Measurements from ENCODE around the gene MSRB2.

The MSRB2 gene

GRCh38 chr10:23136462-23136861, 41.1 kb downstream of the MSRB2 start:
- DNase-seq (ENCODE audit: insufficient read length) (no peak), FAIRE-seq (no peak)
- TF ChIP-seq TAF1 (IDR thresholded peaks at IDR 0.05; ENCODE audit: borderline replicate concordance, low read depth, low read length) (no peak), POLR2AphosphoS5 (IDR thresholded peaks at IDR 0.05; ENCODE audit: low read depth, low read length) (no peak), POLR2A (IDR thresholded peaks at IDR 0.05; ENCODE audit: low read depth, low read length) (no peak)

- FAIRE-seq (no peak), DNase-seq (ENCODE audit: insufficient read length) (no peak)
- TF ChIP-seq POLR2AphosphoS5 (IDR thresholded peaks at IDR 0.05; ENCODE audit: low read depth, low read length) = no peak
- no peak for TF ChIP-seq TAF1 (IDR thresholded peaks at IDR 0.05; ENCODE audit: borderline replicate concordance, low read depth, low read length)
- no peak for TF ChIP-seq POLR2A (IDR thresholded peaks at IDR 0.05; ENCODE audit: low read depth, low read length)
Measured at GRCh38 chr10:23139677-23140076, 44.3 kb downstream of the MSRB2 start.

GRCh38 chr10:23141995-23142394, 46.6 kb downstream of the MSRB2 start:
- TF ChIP-seq POLR2A (IDR thresholded peaks at IDR 0.05; ENCODE audit: low read depth, low read length) (no peak), POLR2AphosphoS5 (IDR thresholded peaks at IDR 0.05; ENCODE audit: low read depth, low read length) (no peak), TAF1 (IDR thresholded peaks at IDR 0.05; ENCODE audit: borderline replicate concordance, low read depth, low read length) (no peak)
- FAIRE-seq = no peak
- DNase-seq (ENCODE audit: insufficient read length) = no peak

GRCh38 chr10:23146258-23146657, 50.9 kb downstream of the MSRB2 start:
- no peak for TF ChIP-seq POLR2AphosphoS5 (IDR thresholded peaks at IDR 0.05; ENCODE audit: low read depth, low read length)
- TF ChIP-seq POLR2A (IDR thresholded peaks at IDR 0.05; ENCODE audit: low read depth, low read length) = no peak
- no peak for TF ChIP-seq TAF1 (IDR thresholded peaks at IDR 0.05; ENCODE audit: borderline replicate concordance, low read depth, low read length)
- FAIRE-seq (no peak), DNase-seq (ENCODE audit: insufficient read length) (no peak)

GRCh38 chr10:23147035-23147434, 51.7 kb downstream of the MSRB2 start:
- FAIRE-seq (no peak), DNase-seq (ENCODE audit: insufficient read length) (no peak)
- TF ChIP-seq TAF1 (IDR thresholded peaks at IDR 0.05; ENCODE audit: borderline replicate concordance, low read depth, low read length) (no peak), POLR2A (IDR thresholded peaks at IDR 0.05; ENCODE audit: low read depth, low read length) (no peak), POLR2AphosphoS5 (IDR thresholded peaks at IDR 0.05; ENCODE audit: low read depth, low read length) (no peak)

GRCh38 chr10:23148214-23148613, 52.8 kb downstream of the MSRB2 start:
- FAIRE-seq = no peak
- no peak for DNase-seq (ENCODE audit: insufficient read length)
- no peak for TF ChIP-seq TAF1 (IDR thresholded peaks at IDR 0.05; ENCODE audit: borderline replicate concordance, low read depth, low read length)
- TF ChIP-seq POLR2AphosphoS5 (IDR thresholded peaks at IDR 0.05; ENCODE audit: low read depth, low read length) = no peak; the same call in 1 of the 2 replicates
- TF ChIP-seq POLR2A (IDR thresholded peaks at IDR 0.05; ENCODE audit: low read depth, low read length) = no peak

- FAIRE-seq (no peak), DNase-seq (ENCODE audit: insufficient read length) (no peak)
- TF ChIP-seq TAF1 (IDR thresholded peaks at IDR 0.05; ENCODE audit: borderline replicate concordance, low read depth, low read length) (no peak), POLR2A (IDR thresholded peaks at IDR 0.05; ENCODE audit: low read depth, low read length) (no peak), POLR2AphosphoS5 (IDR thresholded peaks at IDR 0.05; ENCODE audit: low read depth, low read length) (no peak)
Measured at GRCh38 chr10:23150091-23150490, 54.7 kb downstream of the MSRB2 start.

- FAIRE-seq (no peak), DNase-seq (ENCODE audit: insufficient read length) (no peak)
- TF ChIP-seq TAF1 (IDR thresholded peaks at IDR 0.05; ENCODE audit: borderline replicate concordance, low read depth, low read length) = no peak
- no peak for TF ChIP-seq POLR2A (IDR thresholded peaks at IDR 0.05; ENCODE audit: low read depth, low read length)
- TF ChIP-seq POLR2AphosphoS5 (IDR thresholded peaks at IDR 0.05; ENCODE audit: low read depth, low read length) = no peak
Measured at GRCh38 chr10:23150610-23151009, 55.2 kb downstream of the MSRB2 start.

GRCh38 chr10:23151071-23151470, 55.7 kb downstream of the MSRB2 start:
- no peak for TF ChIP-seq POLR2A (IDR thresholded peaks at IDR 0.05; ENCODE audit: low read depth, low read length)
- TF ChIP-seq TAF1 (IDR thresholded peaks at IDR 0.05; ENCODE audit: borderline replicate concordance, low read depth, low read length) = no peak
- no peak for TF ChIP-seq POLR2AphosphoS5 (IDR thresholded peaks at IDR 0.05; ENCODE audit: low read depth, low read length)
- no peak for FAIRE-seq
- DNase-seq (ENCODE audit: insufficient read length) = no peak

GRCh38 chr10:23155169-23155568, 59.8 kb downstream of the MSRB2 start:
- DNase-seq (ENCODE audit: insufficient read length) (no peak), FAIRE-seq (no peak)
- TF ChIP-seq POLR2A (IDR thresholded peaks at IDR 0.05; ENCODE audit: low read depth, low read length) = no peak
- TF ChIP-seq TAF1 (IDR thresholded peaks at IDR 0.05; ENCODE audit: borderline replicate concordance, low read depth, low read length) = no peak

GRCh38 chr10:23156447-23157150, 61.2 kb downstream of the MSRB2 start:
- no peak for FAIRE-seq
- no peak for DNase-seq (ENCODE audit: insufficient read length)
- no peak for TF ChIP-seq POLR2A (IDR thresholded peaks at IDR 0.05; ENCODE audit: low read depth, low read length)
- TF ChIP-seq POLR2AphosphoS5 (IDR thresholded peaks at IDR 0.05; ENCODE audit: low read depth, low read length) = no peak
- TF ChIP-seq TAF1 (IDR thresholded peaks at IDR 0.05; ENCODE audit: borderline replicate concordance, low read depth, low read length) = no peak

GRCh38 chr10:23157239-23157681, 61.9 kb downstream of the MSRB2 start:
- peak; percentile 81 for FAIRE-seq
- TF ChIP-seq POLR2A (IDR thresholded peaks at IDR 0.05; ENCODE audit: low read depth, low read length) = no peak
- TF ChIP-seq POLR2AphosphoS5 (IDR thresholded peaks at IDR 0.05; ENCODE audit: low read depth, low read length) = no peak
- no peak for TF ChIP-seq TAF1 (IDR thresholded peaks at IDR 0.05; ENCODE audit: borderline replicate concordance, low read depth, low read length)
- no peak for DNase-seq (ENCODE audit: insufficient read length)
